K562 (cell line): Measurements from ENCODE around the gene DAD1.

Experiments
- MITF ChIP-seq: IDR thresholded peaks from 2 replicates; pipeline ENCODE4 v1.6.1; 2014; ENCODE audit warnings: antibody characterized with exemption
- ZBTB12 ChIP-seq: fragments of 250-450 bp; sonication (Bioruptor Pico); IDR thresholded peaks from 2 replicates; pipeline ENCODE4 v1.4.0; 2020
- ZBTB8A ChIP-seq: fragments of 450-650 bp; IDR thresholded peaks from 2 replicates; pipeline ENCODE4 v1.6.1; 2018; ENCODE audit warnings: mild to moderate bottlenecking, moderate library complexity; ENCODE audit not compliant: partially characterized antibody

GRCh38 chr14:22555384-22556011 lies 33.5 kb downstream of the DAD1 start:
- TF ChIP-seq MITF (no peak), ZBTB8A (no peak), ZBTB12 (no peak)
